HG03442 (cell line): ENCODE data around the gene DAB1.

ENCODE experiments used
- ATAC-seq: cut with Tn5 transposase; IDR thresholded peaks from one replicate; pipeline ENCODE4 v1.9.1; 2021; ENCODE audit warnings: mild to moderate bottlenecking, moderate library complexity; ENCODE audit not compliant: unreplicated experiment

The DAB1 gene

GRCh38 chr1:57186455-57186854 lies 237.4 kb downstream of the DAB1 start:
- no peak for ATAC-seq

DNA sequence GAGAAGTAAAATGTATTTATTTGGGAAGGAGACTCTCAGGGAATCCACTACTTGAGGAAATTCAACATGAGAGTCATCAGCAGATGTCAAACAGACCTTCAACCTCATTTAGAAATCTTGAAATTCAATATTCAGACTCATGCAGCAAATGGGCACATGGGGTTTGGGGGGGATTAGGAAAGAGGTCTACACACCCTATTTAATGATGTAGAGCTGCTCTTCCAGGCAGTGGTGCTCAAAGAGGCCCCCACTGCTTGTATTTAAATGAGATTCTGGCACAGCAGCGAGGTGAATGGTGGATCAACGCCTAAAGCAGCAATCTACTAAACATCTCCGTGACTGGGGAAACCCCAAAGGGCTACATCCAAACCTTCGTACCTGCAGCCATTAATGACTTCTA lies 244.9 kb downstream of the DAB1 start:
- ATAC-seq: no peak

DNA sequence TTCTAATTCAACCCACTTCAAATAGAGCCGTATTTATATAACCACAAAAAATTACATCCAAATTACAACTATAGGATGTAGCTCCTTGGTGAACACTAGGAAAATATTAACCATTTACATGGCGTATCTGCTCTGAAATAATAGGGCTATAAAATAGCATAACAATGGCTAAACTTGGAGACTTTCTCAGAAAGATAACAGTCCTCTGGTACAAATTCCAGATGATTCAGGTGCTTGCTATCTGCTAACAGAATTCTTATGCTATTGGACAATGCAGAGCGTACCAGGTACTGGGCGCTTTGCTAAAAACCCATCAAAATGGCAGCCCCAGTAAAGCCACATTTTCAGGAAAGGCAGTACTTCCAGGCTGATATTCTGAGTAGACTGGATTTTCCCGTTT lies 248.4 kb downstream of the DAB1 start:
- no peak for ATAC-seq

GRCh38 chr1:57172040-57172439 lies 251.8 kb downstream of the DAB1 start:
- no peak for ATAC-seq

DNA sequence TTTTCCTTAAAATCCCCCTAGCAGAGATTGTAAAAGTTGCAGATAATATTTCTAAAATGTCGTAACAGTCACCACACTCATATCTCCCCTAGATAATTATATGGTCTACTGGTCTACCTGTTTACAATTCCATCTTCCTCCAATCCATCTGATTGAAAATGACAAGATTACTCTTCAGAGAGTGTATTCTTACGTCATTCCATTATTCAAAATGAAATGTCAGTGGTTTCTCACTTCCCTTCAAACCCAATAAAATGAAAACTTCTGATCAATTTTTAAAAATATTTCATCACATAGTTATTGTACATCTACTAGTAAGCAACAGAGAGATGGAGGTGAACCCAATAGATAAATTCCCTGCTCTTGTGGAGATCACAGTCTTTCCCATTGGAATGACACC lies 255.9 kb downstream of the DAB1 start:
- no peak for ATAC-seq

DNA sequence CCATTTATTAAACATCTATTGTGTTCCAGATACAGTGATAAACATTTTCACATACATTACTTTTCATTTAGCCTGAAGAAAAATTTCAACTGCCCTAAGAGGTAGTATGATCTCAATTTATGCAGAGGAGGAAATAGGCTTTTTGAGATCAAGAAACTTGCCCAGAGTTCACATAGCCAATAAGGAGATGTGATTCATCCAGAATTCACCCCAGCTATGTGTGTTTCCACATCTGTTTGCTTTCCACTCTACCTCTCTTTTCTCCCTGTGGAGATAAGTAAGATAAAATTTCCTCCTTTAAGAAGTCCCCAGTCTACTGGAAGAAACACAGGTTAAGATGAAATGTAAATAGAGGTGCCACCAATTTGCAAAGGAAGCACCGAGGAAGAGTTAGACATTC lies 258.3 kb downstream of the DAB1 start:
- no peak for ATAC-seq

DNA sequence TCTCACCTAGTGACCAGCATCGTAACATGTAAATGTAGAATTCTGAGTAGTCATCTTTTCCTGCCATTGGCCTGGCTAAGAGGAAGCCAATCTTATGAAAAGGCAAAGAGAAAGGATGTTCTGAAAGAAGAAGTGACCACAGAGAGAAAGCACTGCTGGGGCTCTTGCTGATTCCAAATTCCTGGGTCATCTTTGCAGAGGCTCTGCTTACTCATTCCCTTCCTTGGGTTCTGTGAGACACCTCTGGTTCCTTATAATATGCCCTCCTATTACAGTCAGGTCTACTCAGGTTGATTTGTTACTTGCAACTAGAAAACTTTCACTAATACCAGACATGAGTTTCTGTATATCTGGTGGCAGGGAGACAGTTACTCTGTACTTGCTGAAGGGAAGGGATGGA lies 259.3 kb downstream of the DAB1 start:
- ATAC-seq: no peak

- no peak for ATAC-seq
Measured at GRCh38 chr1:57163789-57164188, 260.1 kb downstream of the DAB1 start.

DNA sequence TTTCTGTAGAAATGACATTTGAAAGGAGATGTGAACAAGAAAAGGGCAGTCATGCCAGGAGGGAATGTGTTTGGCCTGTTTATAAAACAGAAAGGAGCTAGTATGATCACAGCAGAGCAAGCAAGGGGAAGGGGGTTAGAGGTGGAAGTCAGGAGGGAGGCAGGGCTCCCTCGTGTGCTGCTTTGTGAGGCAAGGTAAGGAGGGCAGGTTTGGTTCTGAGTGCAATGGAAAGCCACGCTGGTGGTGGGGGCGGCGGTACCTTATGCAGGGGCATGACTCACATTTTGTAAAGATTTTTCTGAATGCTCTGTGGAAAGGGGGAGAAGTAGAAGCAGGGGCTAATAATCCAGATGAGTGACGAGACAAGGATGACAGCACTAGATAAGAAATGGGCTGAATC lies 260.5 kb downstream of the DAB1 start:
- no peak for ATAC-seq

- ATAC-seq: no peak
Measured at GRCh38 chr1:57162607-57163261, 261.1 kb downstream of the DAB1 start.

DNA sequence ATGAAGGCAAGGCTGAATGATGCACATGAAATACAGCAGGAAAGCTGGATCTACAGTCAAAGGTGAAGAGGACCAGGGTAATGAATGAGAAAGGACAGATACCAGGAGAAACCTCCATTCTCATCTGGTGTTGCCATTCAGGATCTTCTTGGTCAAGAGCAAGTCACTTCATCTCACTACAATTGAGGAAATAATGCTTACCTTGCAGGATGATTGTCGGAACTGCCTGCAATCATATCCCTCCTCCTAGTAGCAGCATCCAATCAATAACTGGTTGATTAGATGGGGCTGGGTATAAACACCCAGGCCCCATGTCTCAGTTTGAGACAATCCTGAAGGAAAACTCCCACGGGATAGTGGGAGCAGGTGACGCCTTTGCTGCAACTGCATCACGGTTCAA lies 263.3 kb downstream of the DAB1 start:
- no peak for ATAC-seq

DNA sequence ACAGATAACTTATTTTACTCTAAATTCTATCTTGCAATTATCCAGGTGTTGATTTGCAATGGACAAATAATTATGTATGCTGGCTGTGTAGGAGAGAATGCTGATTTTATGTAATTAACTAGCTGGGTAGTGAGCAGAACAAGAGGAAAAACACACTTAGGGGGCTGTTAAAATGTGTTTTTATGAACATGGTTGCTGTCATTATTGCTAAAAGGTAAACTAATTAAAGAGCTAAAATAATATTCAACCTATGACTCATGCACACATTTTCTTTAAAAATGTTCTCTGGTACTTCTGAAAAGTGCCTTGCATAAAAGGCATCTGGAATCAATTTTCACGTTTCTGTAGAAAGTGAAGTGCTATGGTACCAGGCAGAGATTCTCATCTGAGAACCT lies 265.3 kb downstream of the DAB1 start:
- ATAC-seq: no peak

DNA sequence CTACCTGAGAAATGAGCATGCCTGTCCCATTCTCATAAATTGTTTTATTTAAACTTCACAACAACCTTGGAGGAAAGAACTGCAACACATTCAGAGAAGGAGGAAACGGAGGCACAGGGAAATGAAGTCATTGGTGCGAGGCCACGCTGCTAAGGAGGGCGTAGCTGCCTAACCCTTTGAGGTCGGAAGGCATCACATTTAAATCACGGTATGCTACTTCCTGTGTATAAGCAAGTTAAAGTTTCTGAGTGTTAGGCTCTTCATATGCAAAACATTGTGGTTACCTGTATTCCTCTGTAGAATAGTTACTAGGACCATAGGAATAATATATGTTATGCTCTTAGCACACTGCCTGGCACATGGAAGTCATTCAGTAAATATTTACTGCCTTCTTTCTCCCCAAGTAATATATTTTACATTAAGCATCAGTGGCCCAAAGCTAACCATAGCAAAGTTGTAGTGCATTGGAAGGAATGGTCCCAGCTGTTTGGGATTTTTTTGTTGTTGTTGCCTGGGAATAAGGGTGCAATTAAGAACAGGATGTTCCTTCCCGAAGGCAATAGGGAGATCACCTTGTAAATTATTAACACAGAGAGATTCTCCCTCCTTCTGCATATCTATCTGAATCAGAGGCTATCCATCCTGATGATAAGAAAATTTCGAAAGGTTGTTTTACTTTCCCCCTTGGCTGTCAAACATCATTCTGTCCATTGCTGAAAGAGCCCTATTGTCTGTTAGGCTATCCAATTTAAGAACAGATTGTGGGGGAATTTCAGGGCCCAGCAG lies 265.8 kb downstream of the DAB1 start:
- ATAC-seq: peak; percentile 46

GRCh38 chr1:57156907-57157306 lies 267.0 kb downstream of the DAB1 start:
- no peak for ATAC-seq

GRCh38 chr1:57146100-57146499 lies 277.8 kb downstream of the DAB1 start:
- ATAC-seq: no peak

- ATAC-seq: no peak
Measured at GRCh38 chr1:57142999-57143398, 280.9 kb downstream of the DAB1 start.

GRCh38 chr1:57142169-57142568 lies 281.7 kb downstream of the DAB1 start:
- ATAC-seq: no peak

GRCh38 chr1:57138432-57139078 lies 285.3 kb downstream of the DAB1 start:
- ATAC-seq: no peak

GRCh38 chr1:57137980-57138379 lies 285.9 kb downstream of the DAB1 start:
- peak; percentile 77 for ATAC-seq

DNA sequence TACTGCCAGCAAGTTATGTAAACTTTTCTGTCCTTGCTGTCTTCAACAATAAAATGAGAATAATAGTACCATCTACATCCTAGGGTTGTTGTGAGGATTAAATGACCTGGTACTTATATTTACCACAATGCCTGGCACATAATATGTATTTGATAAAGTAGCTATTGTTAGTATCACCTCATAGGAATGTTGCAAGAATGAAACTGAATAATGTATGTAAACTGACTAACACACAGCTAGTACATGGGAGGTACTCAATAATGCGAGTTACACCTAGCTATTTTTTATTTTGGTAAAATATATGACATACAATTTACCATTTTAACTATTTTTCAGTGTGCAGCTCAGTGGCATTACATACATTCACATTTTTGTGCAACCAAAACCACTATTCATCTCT lies 289.1 kb downstream of the DAB1 start:
- ATAC-seq: no peak

GRCh38 chr1:57133686-57134085 lies 290.2 kb downstream of the DAB1 start:
- no peak for ATAC-seq

- no peak for ATAC-seq
Measured at GRCh38 chr1:57132993-57133622, 290.8 kb downstream of the DAB1 start.
